IPS-20b (cell line): ENCODE measurements around the gene CYP1A2.

Experiments used
- H3K27ac ChIP-seq: one replicate; pipeline ENCODE4 v1.5.1; 2013; ENCODE audit warnings: low read length
- H3K27me3 ChIP-seq: 2 replicates; pipeline ENCODE4 v1.6.1; 2013; ENCODE audit warnings: mild to moderate bottlenecking, low read length, inconsistent platforms; ENCODE audit not compliant: insufficient read depth
- H3K36me3 ChIP-seq: 2 replicates; pipeline ENCODE4 v1.6.1; 2013; ENCODE audit warnings: low read depth, mild to moderate bottlenecking, inconsistent platforms, low read length, moderate library complexity; ENCODE audit not compliant: insufficient read depth
- H3K4me1 ChIP-seq: 2 replicates; pipeline ENCODE4 v1.6.1; 2013; ENCODE audit warnings: mild to moderate bottlenecking, control low read depth, inconsistent platforms, low read length, moderate library complexity; ENCODE audit not compliant: insufficient read depth
- H3K4me3 ChIP-seq: 2 replicates; pipeline ENCODE4 v1.5.1; 2013; ENCODE audit warnings: mild to moderate bottlenecking, low read length, inconsistent platforms
- H3K9ac ChIP-seq: 2 replicates; pipeline ENCODE4 v1.6.1; 2013; ENCODE audit warnings: low read depth, mild to moderate bottlenecking, inconsistent platforms, low read length, moderate library complexity
- H3K9me3 ChIP-seq: 2 replicates; pipeline ENCODE4 v1.6.1; 2013; ENCODE audit warnings: mild to moderate bottlenecking, low read depth, low read length, inconsistent platforms; ENCODE audit not compliant: insufficient read depth

Gene CYP1A2

GRCh38 chr15:74786551-74787165 is 38.0 kb downstream of the CYP1A2 start:
- Histone ChIP-seq H3K9ac (no peak overlapping the region), H3K27ac (no peak overlapping the region), H3K4me1 (peaks cover 15% of the 10 kb centered on the region)

DNA sequence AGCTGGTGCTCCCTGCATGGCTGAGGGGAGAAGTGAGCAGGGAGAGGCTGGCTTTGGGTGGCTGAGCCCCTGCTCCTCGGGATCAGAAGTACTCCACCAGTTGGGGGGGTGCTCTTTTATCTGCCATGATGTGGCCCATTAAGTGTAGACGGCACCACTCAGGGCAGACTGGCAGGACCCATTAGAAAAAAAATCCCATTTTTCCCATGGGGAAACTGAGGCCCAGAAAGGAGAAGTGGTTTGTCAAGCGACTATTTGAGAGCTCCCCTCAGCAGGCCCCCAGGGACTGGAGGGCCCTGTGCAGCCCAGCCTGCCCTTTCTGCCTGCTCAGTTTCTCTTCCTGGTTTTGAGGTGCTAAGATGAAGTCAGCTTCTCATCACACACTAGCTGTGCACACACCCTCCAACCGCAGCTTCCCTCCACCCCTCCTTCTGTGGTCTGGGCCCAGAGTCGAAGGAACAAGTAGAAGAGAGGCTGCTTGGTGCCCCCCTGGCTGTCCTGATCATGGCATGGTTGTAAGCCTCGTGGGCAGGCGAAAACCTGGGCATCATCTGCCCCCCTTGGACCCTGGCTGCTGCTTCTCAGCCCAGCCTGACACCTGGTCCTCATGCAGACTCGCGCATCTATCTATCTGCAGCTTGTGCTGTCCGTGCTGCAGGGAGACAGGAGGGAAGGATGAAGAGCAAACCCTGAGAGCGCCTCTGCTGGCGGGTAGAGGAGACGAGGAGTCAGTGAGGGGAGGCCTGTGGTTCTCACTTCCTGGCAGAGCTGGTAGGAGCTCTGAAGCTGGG is 38.8 kb downstream of the CYP1A2 start:
- H3K4me1 ChIP-seq, result peaks cover 15% of the 10 kb centered on the region
- no peak overlapping the region for H3K27ac ChIP-seq
- H3K36me3 ChIP-seq, result no peaks in the 10 kb centered on the region
- no peak overlapping the region for H3K9ac ChIP-seq
- no peaks in the 10 kb centered on the region for H3K9me3 ChIP-seq
- no peaks in the 10 kb centered on the region for H3K27me3 ChIP-seq
- no peak overlapping the region for H3K4me3 ChIP-seq

More at GRCh38 chr15:74786551-74787165, 38.0 kb downstream of the CYP1A2 start:
- Histone ChIP-seq H3K4me3 (no peak overlapping the region), H3K36me3 (no peaks in the 10 kb centered on the region), H3K9me3 (no peaks in the 10 kb centered on the region), H3K27me3 (peaks cover under 1% of the 10 kb centered on the region; the same call in 1 of the 2 replicates)

- no peaks in the 10 kb centered on the region for H3K9me3 ChIP-seq
- H3K27ac ChIP-seq, result no peak overlapping the region
- no peak overlapping the region for H3K9ac ChIP-seq
- peaks cover 15% of the 10 kb centered on the region for H3K4me1 ChIP-seq
- H3K36me3 ChIP-seq, result no peaks in the 10 kb centered on the region
- H3K27me3 ChIP-seq, result no peaks in the 10 kb centered on the region
- no peak overlapping the region for H3K4me3 ChIP-seq
These were observed 39.5 kb downstream of the CYP1A2 start for GRCh38 chr15:74788042-74788682.

DNA sequence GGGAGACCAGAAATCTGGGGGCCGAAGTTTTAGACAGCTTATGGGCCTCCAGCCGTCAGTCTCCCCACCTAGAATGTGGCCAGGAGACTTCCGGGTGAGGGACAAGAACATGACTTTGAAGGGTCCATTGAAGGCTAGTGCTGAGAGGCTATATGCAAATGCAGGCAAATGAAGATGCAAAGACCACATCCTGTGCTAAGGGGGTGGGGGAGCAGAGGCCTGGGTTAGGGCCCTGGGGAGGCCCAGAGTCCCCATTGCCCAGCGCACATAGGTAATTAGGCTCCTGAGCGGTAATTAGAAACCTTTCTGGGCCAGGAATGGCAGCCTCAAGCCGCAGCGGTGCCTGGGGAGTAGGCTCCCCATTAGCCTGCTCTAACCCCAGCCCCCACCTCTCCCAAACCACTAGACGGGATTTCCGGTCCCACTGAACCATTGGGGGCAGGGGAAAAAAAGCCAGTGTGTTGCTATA is 40.1 kb downstream of the CYP1A2 start:
- no peaks in the 10 kb centered on the region for H3K9me3 ChIP-seq
- H3K36me3 ChIP-seq, result no peaks in the 10 kb centered on the region
- no peak overlapping the region for H3K4me3 ChIP-seq
- no peaks in the 10 kb centered on the region for H3K27me3 ChIP-seq
- H3K9ac ChIP-seq, result no peak overlapping the region
- H3K27ac ChIP-seq, result no peak overlapping the region
- H3K4me1 ChIP-seq, result peaks cover 15% of the 10 kb centered on the region

GRCh38 chr15:74789171-74789631 is 40.6 kb downstream of the CYP1A2 start:
- no peak overlapping the region for H3K27ac ChIP-seq
- peaks cover 15% of the 10 kb centered on the region for H3K4me1 ChIP-seq
- no peaks in the 10 kb centered on the region for H3K27me3 ChIP-seq
- H3K9ac ChIP-seq, result no peak overlapping the region
- no peaks in the 10 kb centered on the region for H3K9me3 ChIP-seq
- H3K4me3 ChIP-seq, result no peak overlapping the region
- no peaks in the 10 kb centered on the region for H3K36me3 ChIP-seq

GRCh38 chr15:74789741-74790079 is 41.1 kb downstream of the CYP1A2 start:
- Histone ChIP-seq H3K4me1 (peaks cover 15% of the 10 kb centered on the region), H3K36me3 (no peaks in the 10 kb centered on the region), H3K9ac (no peak overlapping the region), H3K27ac (no peak overlapping the region), H3K27me3 (no peaks in the 10 kb centered on the region), H3K9me3 (no peaks in the 10 kb centered on the region), H3K4me3 (no peak overlapping the region)

- H3K9ac ChIP-seq, result no peak overlapping the region
- H3K36me3 ChIP-seq, result no peaks in the 10 kb centered on the region
- no peak overlapping the region for H3K27ac ChIP-seq
- no peaks in the 10 kb centered on the region for H3K9me3 ChIP-seq
- peaks cover 15% of the 10 kb centered on the region for H3K4me1 ChIP-seq
- no peak overlapping the region for H3K4me3 ChIP-seq
- H3K27me3 ChIP-seq, result no peaks in the 10 kb centered on the region
These were observed 41.7 kb downstream of the CYP1A2 start for GRCh38 chr15:74790080-74790916.

GRCh38 chr15:74791007-74791406 is 42.4 kb downstream of the CYP1A2 start:
- no peaks in the 10 kb centered on the region for H3K9me3 ChIP-seq
- no peaks in the 10 kb centered on the region for H3K27me3 ChIP-seq
- no peak overlapping the region for H3K4me3 ChIP-seq
- H3K4me1 ChIP-seq, result peaks cover 15% of the 10 kb centered on the region
- no peaks in the 10 kb centered on the region for H3K36me3 ChIP-seq
- H3K9ac ChIP-seq, result no peak overlapping the region
- H3K27ac ChIP-seq, result no peak overlapping the region

DNA sequence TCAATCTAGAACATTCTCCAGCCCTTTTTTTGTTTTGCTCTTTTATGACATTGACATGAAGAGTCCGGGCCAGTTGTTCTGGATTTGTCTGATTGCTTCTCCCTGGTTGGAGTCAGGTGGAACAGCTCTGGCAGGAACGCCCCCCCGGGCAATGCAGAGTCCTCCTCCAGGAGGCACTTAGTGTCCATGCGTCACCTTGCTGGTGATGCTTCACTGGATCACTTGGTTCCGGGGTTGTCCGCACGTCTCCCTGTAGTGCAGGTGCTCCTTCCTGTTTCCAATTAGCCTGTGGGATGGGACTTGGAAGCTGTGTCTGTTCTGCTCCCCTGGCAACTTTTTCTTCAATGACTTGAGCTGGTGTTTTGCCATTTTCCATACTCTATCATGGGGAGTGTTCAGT is 43.0 kb downstream of the CYP1A2 start:
- H3K9me3 ChIP-seq, result no peaks in the 10 kb centered on the region
- no peak overlapping the region for H3K27ac ChIP-seq
- no peaks in the 10 kb centered on the region for H3K27me3 ChIP-seq
- peaks cover 15% of the 10 kb centered on the region for H3K4me1 ChIP-seq
- H3K36me3 ChIP-seq, result no peaks in the 10 kb centered on the region
- no peak overlapping the region for H3K9ac ChIP-seq
- no peak overlapping the region for H3K4me3 ChIP-seq

DNA sequence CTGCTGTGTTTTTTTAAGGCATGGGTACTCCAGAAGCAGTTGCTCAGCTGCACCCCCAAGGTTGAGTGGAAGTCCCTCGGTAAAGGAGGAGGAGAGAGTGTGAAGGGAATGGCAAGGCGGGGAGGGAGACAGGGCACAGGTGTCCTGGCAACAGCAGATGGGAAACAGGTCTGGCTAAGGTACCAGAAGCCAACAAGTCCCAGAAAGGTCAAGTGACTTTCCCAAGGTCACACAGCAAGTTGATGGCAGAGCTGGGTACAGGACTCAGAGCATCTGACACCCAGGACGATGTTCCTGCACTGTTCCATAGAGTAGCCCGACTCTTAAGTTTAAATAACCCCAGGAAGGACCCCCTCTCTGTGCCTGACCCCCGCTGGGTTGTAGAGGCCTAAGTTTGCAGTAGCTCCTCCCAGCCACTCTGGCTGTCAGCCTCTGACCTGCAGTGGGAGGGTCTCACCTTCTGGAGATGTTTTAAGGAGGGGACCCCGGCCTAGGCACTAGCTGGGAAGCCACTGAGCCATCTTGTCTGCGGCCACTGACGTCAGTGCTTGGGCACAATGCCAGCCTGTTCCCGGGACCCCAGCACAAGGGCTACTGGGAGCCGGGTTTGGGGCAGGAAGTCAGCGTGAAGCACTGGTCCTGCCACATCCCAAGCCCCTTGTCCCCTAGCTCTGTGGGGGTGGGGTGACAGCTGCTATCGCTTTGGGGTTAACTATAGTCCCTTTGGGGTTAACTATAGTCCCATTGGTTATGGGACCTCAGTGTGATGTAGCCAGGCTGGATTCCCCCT is 43.8 kb downstream of the CYP1A2 start:
- Histone ChIP-seq H3K27ac (no peak overlapping the region), H3K27me3 (no peaks in the 10 kb centered on the region), H3K36me3 (no peaks in the 10 kb centered on the region), H3K9me3 (no peaks in the 10 kb centered on the region), H3K4me3 (no peak overlapping the region), H3K4me1 (peaks cover 14% of the 10 kb centered on the region), H3K9ac (no peak overlapping the region)
